K562 (cell line): Measurements from ENCODE around the gene TNFAIP3. TPM values are rescaled to one million over a fixed set of nuclear protein-coding genes. Genes with fewer than 3 reads are reported as not detected.

Source experiments
- EP400 ChIP-seq: fragments of 450-650 bp; IDR thresholded peaks from 2 replicates; pipeline ENCODE4 v1.6.1; 2017; ENCODE audit warnings: antibody characterized with exemption, mild to moderate bottlenecking, moderate library complexity
- ERF ChIP-seq: fragments of 450-650 bp; formaldehyde crosslinking; IDR thresholded peaks from 2 replicates; pipeline ENCODE4 v1.4.0; 2020; ENCODE audit warnings: mild to moderate bottlenecking, mixed read lengths
- FOXP1 ChIP-seq: sonication (generic); formaldehyde crosslinking; IDR thresholded peaks from 2 replicates; pipeline ENCODE4 v1.8.0; 2022; ENCODE audit warnings: mild to moderate bottlenecking, missing genetic modification reagents
- JUN ChIP-seq, 2 experiments: sonication (generic) in 1 of 2; formaldehyde crosslinking in 1 of 2; IDR thresholded peaks; 2 replicates each; pipeline versions ENCODE4 v1.6.1 to v1.8.0; 2012 to 2022; ENCODE audit warnings: borderline replicate concordance in 2 of 2, mild to moderate bottlenecking in 2 of 2, improper control_type of control experiment in 1 of 2, low read depth in 1 of 2, low read length in 1 of 2, missing genetic modification reagents in 1 of 2
- KDM1A ChIP-seq, 2 experiments: fragments of 450-650 bp; IDR thresholded peaks; 2 replicates each; pipeline ENCODE4 v1.6.1; 2016; ENCODE audit warnings: mild to moderate bottlenecking in 2 of 2
- MEF2A ChIP-seq: IDR thresholded peaks from 2 replicates; pipeline ENCODE4 v1.6.1; 2011; ENCODE audit warnings: low read depth, mild to moderate bottlenecking, low read length, moderate library complexity; ENCODE audit not compliant: control insufficient read depth
- NFXL1 ChIP-seq: fragments of 450-650 bp; formaldehyde crosslinking; IDR thresholded peaks from 2 replicates; pipeline ENCODE4 v1.4.0; 2021; ENCODE audit warnings: mild to moderate bottlenecking
- PTRF ChIP-seq: fragments of 450-650 bp; IDR thresholded peaks from 2 replicates; pipeline ENCODE4 v1.6.1; 2016; ENCODE audit warnings: mild to moderate bottlenecking, missing genetic modification characterization, missing compliant biosample characterization
- RB1 ChIP-seq: fragments of 450-650 bp; IDR thresholded peaks from 2 replicates; pipeline ENCODE4 v1.6.1; 2017; ENCODE audit warnings: low read depth, mild to moderate bottlenecking
- SMARCA5 ChIP-seq: fragments of 450-650 bp; IDR thresholded peaks from 2 replicates; pipeline ENCODE4 v1.6.1; 2016
- SP2 ChIP-seq: IDR thresholded peaks from 2 replicates; pipeline ENCODE4 v1.6.1; 2011; ENCODE audit warnings: mild to moderate bottlenecking, low read depth, low read length, moderate library complexity; ENCODE audit not compliant: poor library complexity, severe bottlenecking; ENCODE audit errors: extremely low read depth
- ZBTB43 ChIP-seq: sonication (generic); formaldehyde crosslinking; IDR thresholded peaks from 2 replicates; pipeline ENCODE4 v1.8.0; 2023; ENCODE audit warnings: mild to moderate bottlenecking, missing genetic modification reagents
- ZBTB9 ChIP-seq: fragments of 450-650 bp; formaldehyde crosslinking; IDR thresholded peaks from 2 replicates; pipeline ENCODE4 v1.4.0; 2020; ENCODE audit warnings: mild to moderate bottlenecking, moderate library complexity
- ZHX1 ChIP-seq: fragments of 150-350 bp; conservative IDR thresholded peaks from 2 replicates; pipeline ENCODE4 v1.6.1; 2014; ENCODE audit warnings: low read length
- ZNF707 ChIP-seq: fragments of 250-450 bp; sonication (Bioruptor Pico); conservative IDR thresholded peaks from 2 replicates; pipeline ENCODE4 v1.8.0; 2022; ENCODE audit warnings: inconsistent platforms, mild to moderate bottlenecking, moderate library complexity
- polyA plus RNA-seq, 8 experiments: library from polyadenylated mRNA; depleted of rRNA in 4 of 8; stranded (reverse) in 5 of 8; unstranded in 3 of 8; fragments of >200 nt; fragmentation: Nextera tagmentation in 2 of 8; fragmentation: Illumina TruSeq in 1 of 8; extraction: Ambion mirVana in 2 of 8; extraction: Trizol in 1 of 8; gene quantifications; 2 replicates each; pipeline versions ENCODE4 v1.2.1 to v1.2.3, GENCODE V29; 2011 to 2014; ENCODE audit warnings: inconsistent platforms in 1 of 8, missing spikeins in 1 of 8
- total RNA-seq, 7 experiments: library from RNA; depleted of rRNA in 6 of 7; stranded (reverse); fragments of >200 nt in 6 of 7; fragmentation: Illumina TruSeq in 2 of 7; extraction: Trizol in 2 of 7; gene quantifications; 2 replicates each; pipeline versions ENCODE4 v1.2.1 to v1.2.3, GENCODE V29; 2011 to 2021; ENCODE audit warnings: low replicate concordance in 1 of 7

TNFAIP3 gene
- total and polyA plus RNA-seq, 9 of the 15 experiments (the other 6 are each of a cell fraction or from before 2014, with no cell fraction given) = 0.79 to 17.0 (median 6.4) TPM

- TF ChIP-seq RB1 = no peak
- TF ChIP-seq PTRF (tag) = no peak
- no peak for TF ChIP-seq EP400
- no peak for TF ChIP-seq ZBTB43 (CRISPR knock-in tag)
- TF ChIP-seq ERF (CRISPR knock-in tag) = no peak
- no peak for TF ChIP-seq SP2
- peak; percentile 7 to 42; a peak in 2 of 4 replicates for TF ChIP-seq KDM1A (IDR thresholded peaks at IDR 0.05)
- no peak for TF ChIP-seq ZBTB9
- no peak for TF ChIP-seq NFXL1 (CRISPR knock-in tag)
- no peak for TF ChIP-seq ZHX1
- TF ChIP-seq JUN (IDR thresholded peaks at IDR 0.05; ENCODE audit: borderline replicate concordance, low read depth, low read length) = no peak
- TF ChIP-seq JUN (CRISPR knock-in tag; IDR thresholded peaks at IDR 0.05; ENCODE audit: borderline replicate concordance) = no peak; the same call in 1 of the 2 replicates
- TF ChIP-seq FOXP1 (CRISPR knock-in tag) = no peak
- TF ChIP-seq MEF2A = no peak
- peak; percentile 41; the same call in 1 of the 2 replicates for TF ChIP-seq SMARCA5
- TF ChIP-seq ZNF707 (CRISPR knock-in tag) = no peak
Measured at GRCh38 chr6:137864812-137865508, 2.1 kb upstream of the TNFAIP3 start (continued).
